ENCODE results near the gene LSR.
"Not testable (repeated sequence)": the region's sequence is repeated elsewhere in the genome, so short reads cannot be mapped to it uniquely, and the experiment has no call there.

Gene LSR

GRCh38 chr19:35220315-35220921 lies 28.4 kb upstream of the LSR start:
- DNase-seq, result no peak

DNA sequence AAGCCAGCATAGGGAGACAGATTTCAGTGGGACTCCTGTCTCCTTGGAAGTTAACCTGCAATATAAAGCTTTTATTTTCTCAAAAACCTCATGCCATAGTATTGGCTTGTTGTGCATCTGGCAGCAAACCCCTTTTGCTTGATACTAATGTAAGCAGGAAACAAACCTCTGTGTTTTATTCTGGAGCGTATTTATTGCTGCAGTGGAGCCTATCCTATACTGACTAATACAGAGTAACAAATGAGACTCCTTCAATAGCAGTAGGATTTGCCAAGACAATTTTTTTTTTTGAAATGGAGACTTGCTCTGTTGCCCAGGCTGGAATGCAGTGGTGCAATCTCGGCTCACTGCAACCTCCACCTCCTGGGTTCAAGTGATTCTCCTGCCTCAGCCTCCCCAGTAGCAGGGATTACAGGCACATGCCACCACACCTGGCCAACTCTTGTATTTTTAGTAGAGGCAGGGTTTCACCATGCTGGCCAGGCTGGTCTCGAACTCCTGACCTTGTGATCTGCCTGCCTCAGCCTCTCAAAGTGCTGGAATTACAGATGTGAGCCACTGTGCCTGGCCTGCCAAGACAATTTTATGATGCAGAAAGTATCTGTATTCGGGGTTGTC lies 27.7 kb upstream of the LSR start:
- DNase-seq, result not testable (repeated sequence)

DNA sequence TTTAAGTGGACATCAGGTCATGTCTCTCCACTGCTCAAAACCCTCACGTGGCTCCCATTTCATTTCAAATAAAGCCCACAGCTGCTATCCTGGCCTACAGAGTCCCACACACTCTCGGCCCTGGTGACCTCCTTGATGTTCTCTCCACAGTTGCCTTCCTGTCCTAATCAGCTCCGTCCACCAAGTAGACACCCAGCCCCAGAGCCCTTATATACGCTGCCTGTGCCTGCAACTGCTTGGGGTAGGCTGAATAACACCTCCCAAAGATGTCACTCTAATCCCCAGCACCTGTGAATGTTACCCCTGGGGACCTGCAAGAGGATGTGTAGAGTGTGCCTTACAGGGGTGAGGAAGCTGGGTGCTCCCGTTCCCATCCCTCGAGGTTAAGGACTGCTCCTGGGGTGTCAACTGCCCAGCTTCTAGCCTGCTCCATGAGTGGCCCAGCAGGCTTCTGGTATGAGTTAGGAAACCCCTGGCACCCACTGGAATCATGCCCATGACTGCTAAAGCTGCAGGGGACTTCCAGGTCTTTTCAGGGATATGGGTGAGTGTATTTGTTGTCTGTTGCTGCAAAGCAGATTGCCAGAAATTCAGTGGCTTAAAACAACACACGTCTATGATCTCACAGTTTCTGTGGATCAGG lies 26.3 kb upstream of the LSR start:
- DNase-seq, result no peak

- DNase-seq, result no peak
Observed at GRCh38 chr19:35223084-35223790, 25.6 kb upstream of the LSR start.

DNA sequence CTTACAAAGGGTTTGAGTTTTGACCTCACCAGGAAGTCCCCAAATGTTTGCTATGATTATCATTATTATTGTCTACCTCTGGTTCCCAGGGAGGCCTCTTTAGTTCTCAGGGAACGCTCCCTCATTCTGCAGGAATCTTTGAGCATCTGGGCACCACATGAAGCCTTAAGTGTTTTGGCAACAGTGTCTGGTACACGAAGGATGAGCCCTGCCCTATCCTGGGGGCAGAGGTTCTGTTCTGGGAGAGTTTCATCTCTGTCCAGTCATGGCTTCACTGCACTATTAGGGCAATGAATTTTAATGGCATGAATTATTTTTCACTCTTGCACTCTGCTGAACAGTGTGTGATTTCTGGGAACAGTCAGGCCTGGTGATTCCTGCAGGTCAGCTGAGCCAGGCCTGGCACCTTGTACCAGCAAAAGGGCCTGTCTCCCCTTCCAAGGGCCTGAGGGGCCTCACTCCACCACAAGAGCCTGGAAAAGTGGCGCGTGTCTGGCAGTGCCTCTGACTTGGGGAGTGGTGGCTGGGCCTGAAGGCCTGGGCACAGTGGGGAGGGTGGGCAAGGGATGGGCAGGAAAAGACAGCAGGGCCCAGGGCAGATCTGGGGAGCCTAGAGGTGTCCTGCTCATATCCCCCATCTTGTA lies 24.8 kb upstream of the LSR start:
- DNase-seq, result no peak

DNA sequence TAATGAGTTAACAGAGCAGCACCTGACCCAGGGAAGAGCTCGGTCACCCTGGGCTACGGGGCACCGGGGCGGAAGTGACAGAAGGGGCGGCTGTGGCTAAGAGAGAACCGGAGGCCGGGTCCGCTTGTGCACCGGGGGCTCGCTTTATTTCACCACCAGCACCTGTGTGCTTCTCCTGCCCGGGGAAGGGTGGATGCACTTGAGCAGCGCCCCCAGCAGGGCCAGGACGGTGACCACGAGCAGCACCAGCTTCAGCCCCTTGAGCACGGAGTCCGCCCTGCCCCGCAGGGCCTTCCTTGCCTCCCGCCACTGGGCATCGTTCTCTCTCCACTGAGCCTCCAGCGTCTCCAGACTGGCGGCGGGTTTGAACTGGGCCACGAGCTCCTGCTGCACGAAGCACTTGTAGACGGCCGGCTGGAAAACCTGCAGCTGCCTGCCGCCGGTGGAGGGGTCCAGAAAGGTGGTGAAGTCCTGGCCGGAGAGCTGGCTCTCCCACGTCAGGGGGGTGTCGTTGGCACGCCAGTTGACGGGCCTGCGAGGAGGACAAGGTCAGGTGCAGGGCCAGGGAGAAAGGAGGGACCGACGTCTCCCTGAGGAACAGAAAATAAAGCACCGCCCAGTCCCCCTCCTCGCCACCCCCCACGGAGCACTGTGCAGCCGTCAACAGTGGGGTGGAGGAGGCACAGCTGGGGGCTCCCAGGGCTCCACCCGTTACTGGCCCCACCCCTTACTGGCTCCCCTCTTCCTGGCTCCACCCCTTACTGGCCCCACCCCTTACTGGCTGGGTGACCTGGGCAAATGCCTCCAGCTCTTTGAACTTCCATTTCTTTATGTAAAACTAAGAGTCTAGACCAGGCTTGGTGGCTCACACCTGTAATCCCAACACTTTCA lies 23.9 kb upstream of the LSR start:
- no peak for DNase-seq

GRCh38 chr19:35225951-35226350 lies 22.9 kb upstream of the LSR start:
- DNase-seq, result no peak

DNA sequence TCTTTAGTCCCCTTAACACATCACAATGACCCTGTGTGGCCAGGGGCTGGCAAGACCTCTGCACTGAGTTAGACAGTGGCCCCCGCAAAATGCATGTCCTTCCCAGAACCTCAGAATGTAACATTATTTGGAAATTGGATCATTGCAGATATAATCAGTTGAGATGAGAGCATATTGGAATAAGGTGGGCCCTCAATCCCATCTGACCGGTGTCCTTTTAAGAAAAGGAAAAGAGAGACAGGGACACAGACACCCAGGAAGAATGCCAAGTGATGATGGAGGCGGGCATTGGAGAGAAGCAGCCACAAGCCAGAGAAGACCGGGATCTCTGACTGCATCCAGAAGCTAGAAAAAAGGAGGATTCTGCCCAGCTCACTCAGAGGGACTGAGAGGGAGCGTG lies 22.1 kb upstream of the LSR start:
- DNase-seq, result no peak

GRCh38 chr19:35228177-35228930 lies 20.4 kb upstream of the LSR start, which contains the start of gene FAM187B:
Gene FAM187B, minus strand, starts transcription at chr19:35228739. Its CDS starts 59 bp downstream, at chr19:35228680.
- no peak for DNase-seq

- DNase-seq, result no peak
Observed at GRCh38 chr19:35229601-35230000, 19.2 kb upstream of the LSR start.

- no peak for DNase-seq
Observed at GRCh38 chr19:35231956-35232645, 16.7 kb upstream of the LSR start.

DNA sequence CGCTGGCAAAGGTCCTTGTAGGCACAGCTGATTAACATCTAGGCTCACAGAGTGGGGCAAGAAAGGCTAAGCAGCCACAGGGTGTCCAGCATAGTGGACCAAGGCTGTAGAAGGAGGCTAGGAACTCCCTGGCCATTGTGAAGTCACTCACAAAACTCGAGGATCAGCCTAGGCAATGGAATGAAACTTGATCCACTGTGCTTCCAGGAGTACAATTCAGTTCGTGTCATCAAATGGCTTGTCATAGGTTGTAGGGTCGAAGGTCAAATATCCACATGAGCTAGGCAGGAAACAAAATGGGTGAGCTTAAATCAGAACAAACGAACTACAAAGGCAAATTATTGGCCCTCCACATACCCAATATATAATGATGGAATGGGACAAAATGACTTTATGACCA lies 15.9 kb upstream of the LSR start:
- DNase-seq, result no peak

- no peak for DNase-seq
Observed at GRCh38 chr19:35236638-35237400, 12.0 kb upstream of the LSR start.

- not testable (repeated sequence) for DNase-seq
Observed at GRCh38 chr19:35239597-35239996, 9.2 kb upstream of the LSR start.

DNA sequence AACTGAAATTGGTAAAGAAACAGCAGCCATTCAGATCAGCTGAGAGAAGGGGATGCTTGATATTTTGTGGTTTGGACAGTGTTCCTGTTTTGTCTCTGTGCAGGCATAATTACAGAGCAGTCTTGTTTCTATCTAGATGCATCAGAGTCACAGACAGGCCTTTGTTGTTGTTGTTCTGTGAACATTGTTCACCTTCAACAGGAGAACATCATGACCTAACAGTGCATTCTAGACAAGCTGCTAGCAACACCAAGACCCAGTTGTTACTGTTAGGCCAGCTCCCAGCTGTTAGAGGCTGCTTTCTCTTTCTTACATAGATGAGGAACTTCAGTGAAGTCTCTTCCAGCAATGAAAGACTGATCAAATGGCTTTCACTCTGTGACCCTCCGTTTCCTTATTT lies 8.5 kb upstream of the LSR start:
- DNase-seq, result no peak

GRCh38 chr19:35241417-35241816 lies 7.4 kb upstream of the LSR start:
- DNase-seq, result no peak

DNA sequence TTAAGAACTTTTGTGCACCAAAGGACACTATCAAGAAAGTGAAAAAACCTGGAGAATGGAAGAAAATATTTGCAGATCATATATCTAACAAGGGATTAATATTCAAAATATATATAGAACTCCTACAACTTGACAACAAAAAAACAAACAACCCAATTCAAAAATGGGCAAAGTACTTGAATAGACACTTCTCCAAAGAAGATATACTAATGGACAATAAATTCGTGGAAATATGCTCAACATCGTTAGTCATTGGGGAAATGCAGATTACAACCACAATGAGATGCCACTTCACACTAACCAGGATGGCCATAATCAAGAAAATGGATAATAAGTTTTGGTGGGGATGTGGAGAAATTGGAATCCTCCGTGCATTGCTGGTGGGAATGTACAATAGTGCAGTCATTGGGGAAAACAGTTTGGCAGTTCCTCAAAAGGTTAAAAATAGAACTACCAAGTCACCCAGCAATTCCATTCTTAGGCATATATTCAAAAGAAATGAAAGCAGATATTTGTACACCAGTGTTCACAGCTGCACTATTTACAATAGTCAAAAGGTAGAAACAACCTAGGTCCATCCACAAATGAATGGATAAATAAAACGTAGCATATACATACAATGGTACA lies 2.2 kb upstream of the LSR start:
- no peak for DNase-seq

GRCh38 chr19:35247526-35248309 lies 1.1 kb upstream of the LSR start:
- DNase-seq, result peak; percentile 59

Measured in stimulated activated CD4-positive, alpha-beta T cell treated with anti-CD3 and anti-CD28 coated beads, Interleukin-12 subunit alpha, Interleukin-12 subunit beta, amount 100 ng/mL, for 4 hours (primary cell).